C4-2B (cell line): ENCODE measurements around the gene HSPG2.

Source experiments
- ZFX ChIP-seq: fragments of 450-650 bp; IDR thresholded peaks from 2 replicates; pipeline ENCODE4 v1.6.1; 2017
- TF ChIP-seq, protein P1 (sequence below): fragments of 450-650 bp; conservative IDR thresholded peaks from 2 replicates; pipeline ENCODE4 v1.5.1; 2017; ENCODE audit warnings: mild to moderate bottlenecking

DNA sequence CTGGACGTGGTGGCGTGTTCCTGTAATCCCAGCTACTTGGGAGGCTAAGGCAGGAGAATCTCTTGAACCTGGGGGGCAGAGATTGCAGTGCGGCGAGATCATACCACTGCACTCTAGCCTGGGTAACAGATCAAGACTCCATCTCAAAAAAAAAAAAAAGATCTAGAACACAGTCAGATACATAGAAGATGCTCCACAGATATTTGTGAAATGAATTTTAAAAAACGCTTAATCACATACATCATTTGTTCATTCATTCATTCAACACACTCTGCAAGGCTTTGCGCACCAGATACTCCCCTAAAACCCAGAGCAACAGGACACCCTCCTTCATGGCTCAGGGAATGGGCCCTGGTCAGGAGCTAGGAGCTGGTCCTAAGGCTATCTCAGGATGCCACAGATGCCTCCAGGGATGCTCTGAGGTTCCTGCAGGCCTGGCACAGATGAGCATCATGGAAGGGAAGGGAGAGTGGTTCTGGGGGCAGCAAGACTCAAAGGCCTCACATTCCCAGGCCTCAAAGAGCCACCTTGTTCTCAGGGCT, 6.4 kb downstream of the HSPG2 start:
- TF ChIP-seq, protein P1, sequence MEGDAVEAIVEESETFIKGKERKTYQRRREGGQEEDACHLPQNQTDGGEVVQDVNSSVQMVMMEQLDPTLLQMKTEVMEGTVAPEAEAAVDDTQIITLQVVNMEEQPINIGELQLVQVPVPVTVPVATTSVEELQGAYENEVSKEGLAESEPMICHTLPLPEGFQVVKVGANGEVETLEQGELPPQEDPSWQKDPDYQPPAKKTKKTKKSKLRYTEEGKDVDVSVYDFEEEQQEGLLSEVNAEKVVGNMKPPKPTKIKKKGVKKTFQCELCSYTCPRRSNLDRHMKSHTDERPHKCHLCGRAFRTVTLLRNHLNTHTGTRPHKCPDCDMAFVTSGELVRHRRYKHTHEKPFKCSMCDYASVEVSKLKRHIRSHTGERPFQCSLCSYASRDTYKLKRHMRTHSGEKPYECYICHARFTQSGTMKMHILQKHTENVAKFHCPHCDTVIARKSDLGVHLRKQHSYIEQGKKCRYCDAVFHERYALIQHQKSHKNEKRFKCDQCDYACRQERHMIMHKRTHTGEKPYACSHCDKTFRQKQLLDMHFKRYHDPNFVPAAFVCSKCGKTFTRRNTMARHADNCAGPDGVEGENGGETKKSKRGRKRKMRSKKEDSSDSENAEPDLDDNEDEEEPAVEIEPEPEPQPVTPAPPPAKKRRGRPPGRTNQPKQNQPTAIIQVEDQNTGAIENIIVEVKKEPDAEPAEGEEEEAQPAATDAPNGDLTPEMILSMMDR: no peak
- TF ChIP-seq ZFX: no peak
